HG03196 (cell line): ENCODE data around the gene MIDN.

Experiments used
- ATAC-seq: cut with Tn5 transposase; IDR thresholded peaks from one replicate; pipeline ENCODE4 v1.9.1; 2021; ENCODE audit not compliant: unreplicated experiment

Gene MIDN

GRCh38 chr19:1280636-1281568, 32.5 kb downstream of the MIDN start:
- no peak for ATAC-seq

DNA sequence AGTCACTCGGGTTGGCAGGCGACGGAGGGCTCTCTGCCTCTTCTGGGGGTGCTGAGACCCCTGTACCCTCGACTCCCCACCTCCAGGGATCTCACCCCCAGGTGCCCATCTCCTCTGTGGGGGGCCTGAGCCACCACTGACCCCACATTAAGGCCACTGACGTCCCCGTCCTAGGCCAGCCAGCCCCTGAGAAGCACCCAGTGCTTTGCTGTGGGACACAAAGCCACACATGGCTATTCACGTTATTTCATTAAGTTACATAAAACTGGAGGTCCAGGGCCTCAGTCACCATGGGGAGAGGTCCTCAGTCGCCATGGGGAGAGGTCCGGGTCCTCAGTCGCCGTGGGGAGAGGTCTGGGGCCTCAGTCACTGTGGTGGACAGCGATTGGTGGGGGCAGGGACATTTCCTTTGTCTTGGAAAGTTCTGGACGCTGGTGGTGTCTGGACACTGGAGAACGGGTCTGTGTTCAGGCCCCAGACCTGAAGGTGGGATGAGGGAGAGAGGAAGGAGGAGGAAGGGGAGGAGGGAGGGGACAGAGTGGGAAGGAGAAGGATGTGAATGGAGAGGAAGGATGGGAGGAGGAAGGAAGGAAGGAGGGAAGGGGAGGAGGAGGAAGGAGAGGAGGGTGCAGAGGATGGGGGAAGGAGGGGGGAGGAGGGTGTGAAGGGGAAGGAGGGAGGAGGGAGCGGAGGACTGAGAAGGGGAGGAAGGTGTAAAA, 33.3 kb downstream of the MIDN start:
- ATAC-seq: no peak

- no peak for ATAC-seq
Observed at GRCh38 chr19:1282588-1283206, 34.3 kb downstream of the MIDN start.

DNA sequence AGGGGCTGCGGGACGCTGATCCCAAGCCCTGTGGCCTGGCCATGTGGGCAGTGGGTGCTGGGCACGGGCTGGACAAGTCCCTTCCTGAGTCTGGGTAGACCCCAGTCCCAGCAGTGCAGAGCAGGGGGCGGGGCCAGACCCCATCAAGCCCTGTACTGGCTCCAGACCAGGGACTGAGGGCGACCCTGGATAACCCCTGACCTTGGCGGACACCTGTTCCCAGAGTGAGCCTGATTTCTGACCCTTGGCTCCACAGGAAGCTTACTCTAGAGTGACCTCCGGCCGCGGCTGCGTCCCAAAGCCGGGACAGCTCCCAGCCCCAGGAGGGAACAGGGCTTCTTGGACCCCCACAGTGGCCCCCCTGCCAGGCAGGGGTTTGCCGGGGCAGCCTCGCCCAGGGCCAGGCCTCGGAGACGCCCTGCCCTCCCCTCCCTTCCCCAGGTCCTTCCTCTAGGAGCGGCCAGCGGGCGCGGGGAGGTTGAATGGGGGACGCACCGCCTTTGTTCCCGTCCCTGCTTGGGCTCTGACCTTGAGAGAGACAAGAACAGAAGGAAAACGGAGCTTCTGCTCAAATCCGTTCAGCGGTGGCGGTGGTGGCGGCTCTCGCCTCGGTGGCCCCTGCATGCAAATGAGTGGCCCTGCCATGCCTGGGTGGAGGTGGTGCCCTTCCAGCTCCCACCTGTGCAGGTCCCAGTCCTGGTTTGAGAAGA, 35.0 kb downstream of the MIDN start:
- no peak for ATAC-seq

DNA sequence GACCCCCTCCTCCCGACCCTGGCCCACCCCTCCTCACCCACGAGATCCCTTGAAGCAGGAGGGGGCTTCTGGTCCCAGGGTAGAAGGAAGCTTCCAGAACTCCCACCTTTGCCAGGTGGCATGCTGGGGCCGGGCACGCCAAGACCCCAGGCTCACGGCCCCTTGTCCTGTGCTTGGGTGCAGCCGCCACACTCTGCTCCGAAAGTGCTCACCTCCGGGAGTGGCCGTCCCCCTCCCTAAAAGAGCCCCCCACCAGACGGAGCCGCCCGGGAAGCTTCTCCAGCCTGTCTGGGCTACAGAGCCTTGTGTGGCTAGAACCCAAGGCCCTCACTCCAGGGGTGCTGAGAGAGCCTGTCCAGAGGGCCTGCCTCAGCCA, 35.5 kb downstream of the MIDN start:
- no peak for ATAC-seq

DNA sequence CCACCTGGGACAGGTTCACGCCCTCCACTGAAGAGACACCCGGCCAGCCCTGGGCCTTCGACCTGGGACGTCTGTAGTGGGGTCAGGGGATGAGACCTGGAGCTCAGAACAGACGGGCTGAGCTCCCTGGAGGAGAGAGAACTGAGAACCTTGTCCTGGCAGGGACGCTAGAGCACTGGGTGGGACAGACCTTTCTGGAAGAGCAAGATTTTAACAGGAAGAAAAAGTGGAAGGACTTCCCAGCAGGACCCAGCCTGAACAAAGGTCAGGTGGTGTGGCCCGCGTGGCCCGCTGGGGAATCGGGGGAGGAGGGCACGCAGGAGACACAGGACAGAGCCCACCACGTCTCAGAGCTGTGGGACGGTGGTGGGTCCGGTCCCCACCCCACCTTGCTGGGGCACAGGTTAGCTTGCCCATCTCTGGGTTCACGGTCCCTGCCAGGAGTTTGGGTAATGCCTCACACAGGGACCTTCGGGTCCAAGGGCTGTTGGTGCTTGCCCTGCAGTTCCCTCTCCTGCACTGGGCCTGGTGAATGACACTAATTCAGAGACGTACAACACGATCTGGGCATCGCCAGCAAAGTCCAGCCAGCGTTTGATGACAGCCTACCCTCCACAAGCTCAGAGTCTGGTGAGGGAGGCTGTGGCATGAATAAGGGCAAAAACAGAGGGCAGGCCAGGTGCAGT, 36.1 kb downstream of the MIDN start:
- ATAC-seq: no peak

DNA sequence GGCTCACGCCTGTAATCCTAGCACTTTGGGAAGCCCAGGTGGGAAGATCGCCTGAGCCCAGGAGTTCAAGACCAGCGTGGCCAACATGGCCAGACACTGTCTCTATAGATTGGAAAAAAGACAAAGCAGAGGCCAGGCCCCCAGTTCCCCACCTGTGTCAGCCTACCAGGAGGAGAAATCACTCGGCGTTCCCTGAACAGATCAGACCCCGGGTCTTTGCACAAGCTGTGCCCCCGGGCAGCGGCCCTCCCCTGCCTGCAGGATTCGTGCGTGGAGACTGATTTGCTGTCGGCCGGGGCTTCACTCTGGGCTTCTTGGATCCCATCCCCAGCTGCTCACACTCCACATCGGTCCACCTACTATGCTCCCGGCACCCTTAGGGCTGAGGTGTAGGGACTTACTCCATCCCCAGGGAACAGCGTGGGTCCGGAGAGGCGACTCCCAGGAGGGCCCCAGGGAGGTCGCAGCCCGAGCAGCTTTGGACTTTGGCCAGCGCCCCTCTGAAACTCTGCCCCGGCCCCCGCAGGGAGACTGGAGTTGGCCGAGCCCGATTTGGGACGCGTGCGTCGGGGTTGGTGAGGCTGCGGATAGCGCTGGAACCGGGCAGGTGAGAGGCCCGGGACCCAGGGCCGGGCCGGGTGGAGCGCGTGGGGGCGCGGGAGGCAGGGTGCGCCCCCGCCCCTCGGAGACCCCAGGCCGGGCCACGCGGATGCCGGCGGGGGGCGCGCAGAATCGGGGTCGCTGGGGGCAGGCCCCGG, 36.8 kb downstream of the MIDN start:
- ATAC-seq: no peak

- no peak for ATAC-seq
Observed at GRCh38 chr19:1285737-1286360, 37.5 kb downstream of the MIDN start, which contains the start of gene EFNA2. TSS of gene EFNA2 (plus strand) at chr19:1285873. CDS start at chr19:1286169, 296 bp downstream.

DNA sequence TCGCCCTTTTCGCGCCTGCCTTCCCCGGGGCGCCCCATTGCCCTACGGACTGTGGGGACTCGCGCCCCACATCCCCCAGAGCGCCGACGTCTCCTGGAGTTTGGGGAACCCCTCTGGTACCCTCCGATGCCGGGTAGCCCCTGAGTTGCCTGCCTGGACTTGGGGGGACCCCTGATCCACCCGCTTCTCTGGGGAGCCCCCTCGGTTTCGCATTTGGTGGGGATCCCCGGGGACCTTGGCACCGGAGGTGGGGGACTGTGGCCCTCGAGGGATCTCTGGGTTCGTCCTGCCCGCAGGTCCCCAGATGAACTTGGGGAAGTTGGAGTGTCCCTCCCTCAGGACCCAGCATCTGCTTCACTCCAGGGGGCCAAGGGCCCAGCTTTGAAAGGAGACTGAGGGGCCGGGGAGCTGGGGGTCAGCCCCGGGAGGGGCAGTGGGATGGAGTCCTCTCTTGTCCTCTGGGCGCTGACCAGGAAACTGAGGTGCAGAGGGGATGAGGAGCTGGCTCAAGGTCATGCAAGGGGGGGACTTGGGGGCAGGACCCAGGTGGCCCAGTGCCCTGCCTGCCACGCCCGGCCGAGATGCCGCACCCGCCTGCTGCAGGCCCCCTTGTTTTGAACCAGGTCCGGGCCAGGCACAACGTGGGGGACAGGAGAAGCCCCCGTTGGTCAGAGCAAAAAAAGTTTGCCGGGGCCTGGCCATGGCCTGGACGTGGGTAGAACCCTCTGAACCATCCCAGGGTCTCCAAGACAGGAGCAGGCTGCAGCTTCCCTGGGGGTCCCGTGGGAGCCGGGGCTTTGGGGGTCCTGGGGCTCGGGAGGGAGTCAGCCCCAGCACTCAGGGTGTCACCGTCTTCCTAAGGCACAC, 38.3 kb downstream of the MIDN start:
- ATAC-seq: no peak

- no peak for ATAC-seq
Observed at GRCh38 chr19:1287354-1288225, 39.2 kb downstream of the MIDN start.

DNA sequence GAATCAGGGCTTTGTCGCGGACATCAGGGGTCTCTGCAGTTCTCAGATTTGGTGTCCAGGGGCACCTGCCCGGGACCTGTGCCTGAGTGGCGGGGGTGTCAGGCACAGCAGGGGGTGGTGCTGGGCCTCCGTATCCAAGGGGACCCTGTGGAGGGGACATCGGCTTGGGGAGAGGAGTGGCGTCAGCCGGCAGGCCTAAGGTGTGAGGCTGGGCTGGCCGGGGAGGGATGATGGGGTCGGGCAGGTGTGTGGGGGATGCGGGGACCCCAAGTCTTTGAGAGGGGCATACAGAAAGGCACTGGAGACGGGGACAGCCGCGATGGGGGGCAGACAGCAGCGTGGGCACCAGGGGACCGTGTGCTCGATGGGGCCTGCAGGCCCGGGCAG, 39.8 kb downstream of the MIDN start:
- ATAC-seq: no peak

GRCh38 chr19:1288833-1289685, 40.7 kb downstream of the MIDN start:
- no peak for ATAC-seq

GRCh38 chr19:1289686-1290025, 41.3 kb downstream of the MIDN start:
- no peak for ATAC-seq

DNA sequence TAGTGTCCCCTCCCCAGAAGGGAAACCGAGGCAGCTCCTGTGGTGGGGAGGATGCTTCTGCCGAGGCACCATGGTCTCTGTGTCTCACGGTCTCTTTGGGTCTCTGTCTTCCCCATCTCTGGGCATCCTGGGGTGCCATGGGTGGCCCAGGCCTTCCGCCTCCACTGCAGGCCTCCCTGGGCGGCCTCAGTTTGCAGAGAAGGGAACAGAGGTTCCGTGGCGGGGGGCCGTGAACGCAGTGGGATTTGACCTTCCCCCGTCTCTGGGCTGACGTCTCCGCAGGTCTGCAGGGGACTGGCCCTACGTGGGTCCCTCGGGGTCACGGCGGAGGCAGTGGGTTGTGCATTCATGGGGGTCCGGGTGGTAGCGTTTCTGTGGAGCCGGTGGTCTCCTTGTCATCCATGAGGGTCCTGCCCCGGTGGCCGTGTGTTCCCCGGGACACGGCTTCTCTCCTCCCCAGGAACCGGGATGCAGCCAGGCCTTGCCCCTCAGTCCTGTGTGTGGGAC, 41.9 kb downstream of the MIDN start:
- no peak for ATAC-seq

DNA sequence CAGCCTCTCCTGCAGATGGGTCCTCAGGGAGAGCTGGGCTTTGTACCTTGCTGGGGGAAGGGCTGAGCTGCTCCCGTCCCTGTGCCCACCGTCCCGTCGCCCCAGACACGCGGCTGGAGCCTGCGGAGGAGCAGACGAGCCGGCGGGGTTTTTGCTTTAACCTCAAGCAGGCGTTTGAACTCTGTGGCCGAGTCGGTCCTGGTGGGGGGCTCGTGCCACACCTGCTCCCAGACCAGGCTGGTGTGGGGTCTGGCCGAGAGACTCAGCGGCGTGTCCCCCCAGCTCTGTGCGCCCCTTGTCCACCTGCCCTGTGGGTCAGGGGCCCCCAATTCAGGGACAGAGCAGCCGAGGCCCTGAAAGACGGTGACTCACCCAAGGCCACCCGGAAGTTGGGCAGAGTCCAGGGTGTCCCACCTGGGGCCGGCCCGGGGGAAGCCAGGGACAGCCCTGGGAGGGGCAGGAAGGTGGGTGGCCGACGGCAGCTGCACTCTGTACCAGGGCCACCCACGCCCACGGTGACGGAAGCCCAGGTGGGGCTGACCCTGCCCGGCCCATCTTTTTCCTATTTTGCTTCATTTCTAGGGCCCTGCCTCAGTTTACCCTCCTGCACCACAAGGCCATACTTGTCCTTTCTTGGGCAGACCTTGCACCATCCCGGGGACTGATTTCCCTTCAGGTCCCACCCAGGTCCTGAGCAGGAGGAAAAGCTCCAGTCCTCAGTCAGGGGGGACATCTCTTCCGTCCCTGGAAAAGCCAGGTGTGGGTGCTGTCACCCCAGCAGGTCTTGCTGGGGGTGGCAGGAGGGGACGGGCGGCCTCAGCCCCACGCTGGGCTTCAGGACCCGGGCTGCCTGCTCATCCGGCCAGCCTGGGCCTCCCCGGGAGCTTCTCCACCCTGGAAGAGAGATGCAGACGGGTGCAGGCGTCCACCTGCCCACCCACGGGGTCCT, 42.6 kb downstream of the MIDN start:
- no peak for ATAC-seq
